HG03558 (cell line): ENCODE measurements around the gene SLC39A11.

ENCODE experiments used
- ATAC-seq: cut with Tn5 transposase; IDR thresholded peaks from one replicate; pipeline ENCODE4 v1.9.1; 2021; ENCODE audit warnings: moderate number of reproducible peaks; ENCODE audit not compliant: unreplicated experiment; ENCODE audit errors: extremely low read depth

The SLC39A11 gene

DNA sequence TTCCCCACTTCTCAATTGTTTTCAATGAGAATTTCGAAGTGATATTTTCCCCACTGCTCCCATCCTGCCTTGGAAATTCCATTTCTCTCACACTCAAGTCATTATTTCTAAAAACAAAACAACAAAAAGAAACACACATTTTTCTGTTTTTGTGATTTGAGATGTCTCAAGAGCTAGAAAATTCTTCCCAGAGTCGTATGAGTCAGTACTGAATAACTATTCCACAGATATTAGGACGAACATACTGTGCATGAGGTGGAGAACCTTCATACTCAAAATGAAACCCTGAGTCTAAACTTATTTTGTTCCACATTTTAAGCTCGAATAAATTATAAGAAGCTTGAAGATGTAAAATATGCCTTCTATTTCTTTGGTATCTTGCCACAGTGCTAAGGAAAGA is 204.6 kb downstream of the SLC39A11 start:
- no peak for ATAC-seq

DNA sequence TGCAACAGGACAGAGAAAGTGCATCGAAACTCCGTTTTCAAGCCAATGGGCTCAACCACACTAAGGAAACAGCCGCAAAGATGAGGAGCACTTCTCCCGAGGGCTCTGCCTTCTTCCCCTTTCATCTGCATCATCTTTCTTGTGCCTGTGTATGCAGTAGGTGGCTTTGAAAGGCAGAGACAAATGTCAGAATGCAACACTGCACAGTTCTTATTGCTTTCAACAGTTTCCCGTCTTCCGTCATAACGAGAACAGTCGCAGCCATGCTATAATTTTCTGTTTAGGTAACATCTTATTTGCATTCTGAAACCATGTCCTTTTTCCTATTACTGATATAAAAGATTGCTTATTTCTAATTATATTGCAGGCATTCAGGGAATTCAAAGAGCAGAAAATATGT is 205.2 kb downstream of the SLC39A11 start:
- ATAC-seq = no peak

DNA sequence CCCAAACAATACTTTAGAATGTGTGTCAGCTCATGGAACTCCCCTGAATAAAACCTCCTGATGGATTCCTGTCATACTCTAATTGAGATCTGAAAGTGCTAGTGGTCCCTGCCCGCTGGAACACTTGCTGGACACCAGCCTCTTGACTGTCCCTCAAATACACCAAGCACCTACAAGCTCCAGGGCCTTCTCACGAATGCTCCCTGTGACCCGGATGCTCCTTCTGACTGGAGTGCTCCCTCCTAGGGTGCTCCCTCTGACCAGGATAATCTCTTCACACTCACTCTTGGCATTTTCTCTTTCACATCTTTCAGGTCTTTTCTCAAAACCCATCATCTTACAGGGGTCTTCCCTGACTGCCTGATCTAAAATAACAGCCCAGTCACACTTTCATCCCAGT is 205.9 kb downstream of the SLC39A11 start:
- ATAC-seq = no peak

DNA sequence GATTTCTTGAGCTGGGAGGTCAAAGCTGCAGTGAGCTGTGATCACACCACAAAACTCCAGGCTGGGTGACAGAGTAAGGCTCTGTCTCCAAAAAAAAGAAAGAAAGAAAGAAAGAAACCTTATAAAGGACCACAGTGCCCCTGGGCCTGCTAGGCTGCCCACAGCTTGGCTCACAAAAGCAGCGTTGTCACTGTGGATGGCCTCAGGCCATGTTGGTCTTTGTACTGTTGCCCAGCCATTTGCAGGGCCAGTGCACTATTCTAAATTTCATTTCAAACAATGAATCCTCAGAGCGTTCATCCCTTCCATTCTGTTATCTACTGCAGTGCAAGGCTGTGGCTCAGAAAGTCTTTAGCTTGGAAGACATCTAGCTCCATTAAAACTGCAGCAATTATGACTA is 208.4 kb downstream of the SLC39A11 start:
- ATAC-seq = no peak

DNA sequence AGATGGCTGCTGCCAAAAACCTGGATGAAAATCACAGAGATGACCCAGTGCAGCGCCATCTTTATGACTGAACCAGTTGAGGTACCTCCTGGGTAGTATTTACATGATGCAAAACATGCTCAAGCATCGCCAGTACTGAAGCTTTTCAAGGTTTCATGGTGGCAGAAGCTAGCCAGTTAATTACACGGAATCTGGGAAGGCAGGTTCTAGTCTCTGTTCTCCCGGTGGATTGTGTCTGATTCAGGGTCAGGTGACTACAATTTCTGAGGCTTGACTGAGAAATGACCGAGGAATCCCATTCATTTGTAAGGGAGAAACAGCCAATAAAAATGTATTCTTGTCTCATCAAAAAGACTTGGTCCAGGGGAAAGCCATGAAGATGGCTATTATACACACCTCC is 209.1 kb downstream of the SLC39A11 start:
- no peak for ATAC-seq

DNA sequence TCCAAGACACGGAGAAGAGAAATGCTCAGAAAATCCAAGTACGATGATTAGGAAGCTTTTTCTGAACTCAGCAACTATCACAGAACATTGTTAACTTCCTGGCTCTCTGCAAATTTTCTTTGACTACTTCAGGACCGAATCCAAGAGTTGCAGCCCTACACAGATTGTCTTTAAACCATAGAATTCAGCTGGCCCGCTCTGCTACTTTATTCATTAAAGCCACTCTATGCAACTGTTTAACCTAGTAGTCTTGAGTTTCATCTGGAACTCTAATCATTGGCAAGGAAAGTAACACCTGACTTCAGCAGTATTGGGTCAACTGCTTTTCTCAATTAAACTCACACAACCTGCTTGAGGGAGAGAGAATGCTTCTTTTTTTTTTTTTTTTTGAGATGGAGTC is 210.1 kb downstream of the SLC39A11 start:
- no peak for ATAC-seq

DNA sequence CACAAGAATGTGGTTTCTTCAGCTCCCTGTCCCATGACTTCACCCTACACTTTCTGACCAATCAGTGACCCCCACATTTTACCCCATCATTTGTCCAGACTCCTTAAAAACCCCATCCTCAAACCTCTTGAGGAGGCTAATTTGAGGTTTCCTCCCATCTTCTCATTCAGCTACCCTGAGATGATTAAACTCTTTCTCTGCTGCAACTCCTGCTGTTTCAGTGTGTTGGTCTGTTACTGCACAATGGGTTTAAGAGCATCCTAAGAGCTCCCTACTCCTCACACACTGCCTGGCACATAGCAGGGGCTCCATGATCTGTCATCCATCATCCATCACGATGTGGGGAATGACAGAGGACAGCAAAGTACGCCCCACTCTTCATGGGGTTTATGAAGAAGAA is 212.6 kb downstream of the SLC39A11 start:
- no peak for ATAC-seq

DNA sequence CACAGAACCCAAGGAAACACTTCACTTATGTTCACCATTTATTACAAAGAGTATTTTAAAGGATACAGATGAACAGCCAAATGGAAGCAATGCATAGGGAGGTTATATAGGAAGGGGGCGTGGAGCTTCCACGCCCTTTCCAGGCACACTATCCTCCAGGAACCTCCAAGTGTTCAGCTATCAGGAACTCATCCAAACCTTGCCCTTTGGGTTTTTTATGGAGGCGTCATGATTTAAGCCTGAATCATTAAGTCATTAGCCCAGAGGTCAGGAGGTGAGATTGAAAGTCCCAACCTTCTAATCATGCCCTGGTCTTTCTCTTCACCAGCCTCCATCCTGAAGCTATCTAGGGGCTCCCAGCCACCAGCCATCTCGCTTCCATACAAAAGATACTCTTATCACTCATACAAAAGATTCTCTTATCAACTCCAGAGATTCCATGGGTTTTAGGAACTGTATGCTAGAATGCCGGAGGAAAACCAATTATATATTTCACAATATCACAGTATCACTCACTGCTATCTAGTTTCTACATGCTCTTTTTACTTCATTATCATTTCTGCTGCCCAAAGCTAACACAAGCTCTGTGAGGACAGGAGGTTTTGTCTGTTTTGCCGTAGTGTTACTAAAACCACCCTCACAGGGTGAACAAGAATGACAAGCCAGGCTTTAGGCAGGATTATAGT is 213.4 kb downstream of the SLC39A11 start:
- ATAC-seq = no peak

DNA sequence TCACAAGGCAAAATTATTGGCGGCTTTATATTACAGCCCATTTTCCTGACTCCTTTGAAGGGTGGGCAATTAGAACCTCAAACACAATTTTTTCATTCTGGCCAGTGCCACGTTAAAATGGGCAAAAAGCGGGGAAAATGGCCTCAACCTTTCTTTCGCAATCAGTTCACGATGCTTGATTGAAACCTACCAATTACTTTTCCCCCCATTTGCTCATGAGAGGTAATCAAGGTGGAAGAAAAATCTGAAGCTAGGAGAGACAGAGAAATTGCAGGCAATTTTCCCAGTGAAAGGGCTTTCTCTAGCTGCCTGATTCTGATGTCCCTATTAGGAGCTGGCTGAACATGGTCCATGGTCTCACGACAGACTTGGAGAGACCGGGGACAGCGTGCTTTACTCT is 215.1 kb downstream of the SLC39A11 start:
- no peak for ATAC-seq

DNA sequence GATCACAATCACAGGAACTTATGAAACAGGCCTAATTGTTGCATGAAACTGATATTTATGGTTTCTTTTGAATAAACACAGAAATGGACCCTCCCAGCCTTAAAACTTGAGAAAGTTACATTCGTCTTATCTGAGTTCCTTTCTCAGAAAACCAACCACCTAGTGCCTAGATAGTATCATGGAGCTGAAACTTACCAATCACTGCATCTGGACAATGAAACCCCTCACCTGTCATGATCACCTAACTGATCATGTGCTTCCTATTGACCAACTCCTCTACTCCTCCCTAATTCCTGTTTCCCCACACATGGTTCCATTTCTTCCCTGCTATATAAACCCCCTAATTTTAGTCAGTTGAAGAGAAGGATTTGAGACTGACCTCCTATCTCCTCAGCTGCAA is 216.1 kb downstream of the SLC39A11 start:
- ATAC-seq = no peak

DNA sequence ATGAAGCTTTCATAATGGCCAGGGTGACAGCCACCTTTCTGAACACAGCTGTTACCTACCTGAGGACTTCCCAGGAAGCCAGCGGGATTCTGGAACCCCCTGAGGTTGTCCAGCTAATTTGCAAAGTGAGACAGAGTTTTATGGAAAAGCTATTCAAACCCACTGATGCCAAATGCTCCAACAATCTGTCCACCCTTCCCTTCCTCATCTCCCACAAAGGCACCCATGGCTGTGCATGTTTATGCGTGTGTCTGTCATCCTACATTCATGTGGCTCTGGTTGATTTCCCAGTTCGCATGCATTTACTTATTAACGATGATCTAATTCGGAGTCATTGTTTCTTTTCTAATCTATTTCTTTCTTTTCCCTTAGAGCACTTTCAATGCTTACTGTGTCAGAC is 217.1 kb downstream of the SLC39A11 start:
- ATAC-seq = no peak

DNA sequence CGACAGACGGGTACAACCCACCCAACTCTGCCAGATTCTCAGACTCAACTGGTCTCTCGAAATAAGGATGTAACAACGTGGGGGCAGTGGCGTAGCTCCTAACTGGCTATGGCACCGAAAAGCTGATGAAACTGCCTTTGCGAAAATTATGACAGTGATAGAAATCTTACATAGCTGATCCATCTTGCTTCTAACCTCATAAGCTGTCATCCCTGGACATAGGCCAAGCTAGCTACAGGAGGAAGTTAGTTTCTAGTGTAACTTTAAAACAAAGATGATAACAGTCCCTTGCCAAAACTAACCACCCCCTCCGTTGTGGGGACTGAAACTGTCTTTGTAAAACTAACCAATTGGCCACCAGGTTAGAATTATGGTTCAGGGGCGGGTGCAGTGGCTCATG is 220.1 kb downstream of the SLC39A11 start:
- no peak for ATAC-seq

DNA sequence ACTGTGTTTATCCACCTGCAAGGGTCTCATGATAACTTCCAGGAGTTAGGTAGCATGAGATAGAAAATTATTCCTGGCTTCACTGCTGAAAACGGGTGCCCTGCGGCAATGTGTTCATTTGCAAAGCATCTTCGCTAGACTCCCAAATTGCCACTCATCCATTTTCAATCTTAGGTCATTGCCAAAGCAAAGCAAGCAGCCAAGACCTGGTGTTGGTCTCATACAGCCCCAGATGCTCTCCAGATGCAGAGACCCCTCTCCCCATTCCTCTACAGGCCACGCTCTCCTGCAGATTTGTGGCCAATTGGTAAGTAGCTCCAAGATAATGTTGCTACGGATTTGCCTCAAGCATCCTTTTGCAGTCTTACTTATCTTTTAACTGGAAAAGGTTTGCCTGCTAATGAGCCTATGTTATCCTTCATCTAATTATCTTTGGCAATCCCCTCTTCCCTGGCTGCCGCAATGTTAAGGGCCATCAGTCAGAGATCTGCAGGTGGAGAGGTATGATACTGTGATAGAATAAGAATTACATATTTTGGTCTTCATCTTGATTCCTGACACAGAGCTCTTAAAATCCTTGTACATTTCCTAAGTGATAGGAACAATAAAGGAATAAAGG is 222.0 kb downstream of the SLC39A11 start:
- no peak for ATAC-seq

DNA sequence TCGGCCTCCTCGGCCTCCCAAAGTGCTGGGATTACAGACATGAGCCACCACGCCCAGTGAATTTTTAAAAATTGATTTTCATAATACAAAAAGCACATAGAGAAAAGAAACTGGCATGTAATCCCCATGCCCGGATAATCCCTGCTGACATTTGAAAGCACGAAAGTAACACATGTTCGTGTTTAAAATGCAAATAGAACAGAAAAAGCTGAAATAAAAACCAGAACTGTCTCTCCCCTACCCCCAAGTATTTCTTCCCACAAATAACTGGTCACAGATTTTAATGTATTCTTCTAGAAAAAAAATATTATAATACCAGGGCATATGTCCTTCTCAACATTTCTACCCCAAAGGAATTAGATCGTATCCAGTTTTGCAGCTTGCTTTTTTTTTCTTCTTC is 222.9 kb downstream of the SLC39A11 start:
- ATAC-seq = no peak

DNA sequence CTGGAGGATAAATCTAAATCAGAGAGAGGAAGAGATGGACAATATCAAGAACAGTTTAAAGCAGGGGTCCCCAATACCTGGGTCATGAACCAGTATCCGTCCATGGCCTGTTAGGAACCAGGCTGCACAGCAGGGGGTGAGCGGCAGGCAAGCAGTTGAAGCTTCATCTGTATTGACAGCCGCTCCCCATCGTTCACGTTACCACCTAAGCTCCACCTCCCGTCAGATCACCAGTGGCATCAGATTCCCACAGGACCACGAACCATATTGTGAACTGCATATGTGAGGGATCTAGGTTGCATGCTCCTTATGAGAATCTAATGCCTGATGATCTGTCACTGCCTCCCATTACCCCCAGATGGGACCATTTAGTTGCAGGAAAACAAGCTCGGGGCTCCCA is 226.5 kb downstream of the SLC39A11 start:
- no peak for ATAC-seq

DNA sequence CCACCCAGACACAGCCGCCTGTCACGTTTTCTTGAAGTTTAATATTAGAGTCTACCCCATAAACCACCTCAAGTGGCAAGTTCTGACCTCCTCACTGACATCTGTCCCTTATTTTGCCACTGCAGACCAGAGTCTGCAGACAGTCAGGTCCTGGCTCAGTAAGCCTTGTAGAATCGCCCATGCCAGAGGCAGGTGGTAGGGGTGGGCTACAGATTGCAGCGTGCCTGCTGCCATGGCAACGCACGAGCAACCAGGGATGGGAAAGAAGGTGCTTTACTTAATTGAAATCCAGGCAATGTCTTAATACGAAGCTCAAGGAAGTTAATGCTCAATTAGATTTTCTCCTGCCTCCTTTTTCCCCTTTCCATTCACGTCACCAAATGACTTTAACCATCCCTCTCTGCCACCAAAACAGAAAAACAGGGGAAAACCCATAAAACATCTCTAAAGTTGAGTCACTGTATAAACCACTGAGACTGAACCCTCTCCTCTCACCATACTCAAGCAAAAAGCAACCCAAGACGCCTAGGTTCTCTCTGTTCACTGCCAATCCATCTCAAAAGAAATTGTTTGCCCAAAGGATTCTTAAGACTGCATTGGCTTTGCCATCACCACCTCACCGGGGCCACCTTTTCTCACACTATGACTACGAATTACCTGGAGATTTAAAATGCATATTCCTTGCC is 228.8 kb downstream of the SLC39A11 start:
- ATAC-seq = peak; percentile 69

DNA sequence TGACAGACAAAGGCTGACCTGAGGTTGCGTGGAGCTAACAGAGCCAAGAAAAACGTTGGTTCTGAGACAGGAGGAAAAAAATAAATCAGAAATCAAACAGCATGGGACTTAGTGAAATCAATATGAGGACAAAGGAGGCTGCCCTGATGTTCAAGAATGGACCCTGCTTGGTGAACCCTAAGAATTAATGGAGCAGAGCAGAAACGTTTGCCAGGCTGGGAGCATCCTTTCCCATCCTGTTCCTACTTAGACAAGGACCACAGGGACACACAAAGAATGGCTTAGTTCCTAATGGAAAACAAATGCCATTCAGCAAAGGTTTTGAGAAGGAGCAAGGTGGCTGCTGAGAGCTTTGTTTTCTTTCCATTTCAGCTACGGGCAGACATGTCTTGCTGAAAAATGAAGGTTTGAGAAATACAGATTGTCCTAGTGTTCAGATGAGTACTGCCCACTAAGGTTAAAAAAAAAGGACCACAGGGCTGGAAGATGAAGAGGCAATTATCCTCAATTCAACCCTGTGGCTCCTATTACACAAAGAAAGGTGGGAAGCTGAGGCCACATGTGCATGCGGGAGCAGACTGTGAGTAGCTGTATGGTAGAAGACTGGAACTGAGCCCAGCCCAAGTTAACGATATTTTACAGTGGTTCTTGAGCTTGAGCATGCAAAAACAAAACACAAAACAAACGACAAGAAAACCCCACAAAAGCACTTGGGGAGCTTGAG is 230.1 kb downstream of the SLC39A11 start:
- no peak for ATAC-seq

DNA sequence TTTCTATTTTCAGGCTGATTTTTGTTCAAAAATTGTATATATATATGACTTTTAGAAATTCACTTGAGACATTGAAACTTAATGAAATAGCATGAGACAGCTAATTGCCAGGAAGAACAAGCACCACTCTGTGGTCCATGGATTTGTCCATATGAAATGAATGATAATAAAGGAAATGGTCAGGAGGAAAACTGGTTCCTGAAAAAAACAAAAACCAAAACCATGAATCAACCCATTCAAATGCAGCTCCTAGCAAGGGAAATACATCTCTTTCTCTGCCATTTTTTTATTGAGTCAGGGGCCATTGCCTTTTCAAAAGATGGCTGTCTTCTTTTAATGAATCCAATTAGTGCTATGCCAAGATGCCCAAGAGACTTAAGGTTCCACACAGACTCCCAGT is 230.7 kb downstream of the SLC39A11 start:
- no peak for ATAC-seq

DNA sequence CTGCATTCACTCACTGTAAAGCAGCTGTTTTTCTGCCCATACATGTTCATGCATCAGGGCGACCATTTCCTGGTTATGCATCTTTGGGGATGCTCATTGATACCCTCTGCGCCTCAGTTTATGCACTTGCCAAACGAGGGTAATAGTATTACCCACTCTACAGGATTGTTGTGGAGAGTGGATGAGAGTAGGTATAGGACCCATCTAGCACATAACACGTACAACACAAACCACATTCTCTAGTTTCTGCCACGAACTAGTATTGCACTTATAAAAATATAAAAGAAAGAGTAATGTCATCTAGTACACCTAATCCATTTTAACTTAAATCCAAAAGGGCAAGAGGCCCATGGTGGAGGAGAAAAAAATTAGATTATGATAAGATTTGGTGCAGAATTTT is 231.7 kb downstream of the SLC39A11 start:
- ATAC-seq = no peak

DNA sequence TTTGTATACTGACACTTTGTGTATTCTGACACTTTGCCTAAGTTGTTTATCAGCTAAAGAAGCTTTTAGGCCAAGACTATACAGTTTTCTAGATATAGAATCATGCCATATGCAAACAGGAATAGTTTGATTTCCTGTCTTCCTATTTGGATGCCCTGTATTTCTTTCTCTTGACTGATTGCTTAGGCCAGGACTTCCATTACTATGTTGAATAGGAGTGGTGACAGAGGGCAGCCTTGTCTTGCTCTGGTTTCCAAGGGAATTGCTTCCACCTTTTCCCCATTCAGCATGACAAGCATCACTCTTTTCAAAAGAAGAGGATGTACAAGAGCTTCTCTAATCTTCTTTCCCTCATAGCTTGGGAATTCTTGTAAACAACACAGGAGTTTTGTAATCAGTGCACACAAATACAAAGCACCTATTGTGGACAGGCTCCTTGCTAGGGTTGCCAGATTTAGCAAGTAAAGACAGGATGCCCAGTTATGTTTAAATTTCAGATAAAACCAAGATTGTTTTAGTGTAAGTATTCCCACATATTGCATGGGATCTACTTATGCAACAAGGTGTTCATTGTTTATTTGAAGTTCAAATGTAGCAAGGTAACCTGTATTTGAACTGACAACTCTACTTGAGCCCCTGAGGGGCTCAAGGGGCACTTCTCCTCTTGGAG is 233.5 kb downstream of the SLC39A11 start:
- ATAC-seq = no peak
